ENCODE measurements around the gene OR52D1.

GRCh38 chr11:5488385-5488784 lies at the start of gene OR52D1:
- TF ChIP-seq CTCF (IDR thresholded peaks at IDR 0.05 in 4 of 5, conservative IDR thresholded peaks at IDR 0.05 in 1 of 5) (no peak), POLR2A (IDR thresholded peaks at IDR 0.05) (no peak)
